CD4-positive, alpha-beta T cell treated with Interleukin-15 for 4 hours (primary cell): ENCODE data around the gene NADSYN1.
"Not testable (repeated sequence)": the region's sequence is repeated elsewhere in the genome, so short reads cannot be mapped to it uniquely, and the experiment has no call there.

ENCODE experiments used
- DNase-seq: peaks from one replicate; pipeline ENCODE4 v3.0.0-alpha.2; 2020; ENCODE audit warnings: low spot score

The NADSYN1 gene

DNA sequence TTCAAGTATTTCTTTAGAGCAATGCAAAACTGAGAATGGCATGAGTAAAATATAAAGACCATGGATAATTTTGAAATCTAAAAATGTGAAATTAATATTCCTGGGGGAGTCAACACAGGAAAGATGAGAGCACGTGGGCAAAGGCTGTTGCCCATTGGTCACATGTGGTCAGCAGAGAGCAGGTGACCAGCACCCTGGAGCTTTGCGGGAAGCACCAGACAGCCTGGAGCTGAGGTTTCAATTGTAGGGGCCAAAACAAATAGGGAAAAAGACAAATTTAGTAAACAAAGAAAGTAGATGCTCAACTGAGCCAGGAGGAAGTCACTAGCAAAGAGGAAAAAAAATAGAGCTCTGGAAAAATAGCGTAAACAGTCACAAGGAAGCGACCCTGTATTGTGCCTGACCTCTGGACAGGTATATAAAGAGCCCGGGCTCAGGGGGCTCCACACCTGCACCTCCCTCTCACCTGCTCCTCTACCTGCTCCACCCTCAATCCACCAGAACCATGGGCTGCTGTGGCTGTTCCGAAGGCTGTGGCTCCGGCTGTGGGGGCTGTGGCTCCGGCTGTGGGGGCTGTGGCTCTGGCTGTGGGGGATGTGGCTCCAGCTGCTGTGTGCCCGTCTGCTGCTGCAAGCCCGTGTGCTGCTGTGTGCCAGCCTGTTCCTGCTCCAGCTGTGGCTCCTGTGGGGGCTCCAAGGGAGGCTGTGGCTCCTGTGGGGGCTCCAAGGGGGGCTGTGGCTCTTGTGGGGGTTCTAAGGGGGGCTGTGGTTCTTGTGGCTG lies 74.0 kb downstream of the NADSYN1 start, which contains the start of gene KRTAP5-7:
TSS of gene KRTAP5-7 (plus strand) at position 472 of the 780 bp plus-strand sequence. CDS start at position 506, 34 bp downstream.
- not testable (repeated sequence) for DNase-seq

DNA sequence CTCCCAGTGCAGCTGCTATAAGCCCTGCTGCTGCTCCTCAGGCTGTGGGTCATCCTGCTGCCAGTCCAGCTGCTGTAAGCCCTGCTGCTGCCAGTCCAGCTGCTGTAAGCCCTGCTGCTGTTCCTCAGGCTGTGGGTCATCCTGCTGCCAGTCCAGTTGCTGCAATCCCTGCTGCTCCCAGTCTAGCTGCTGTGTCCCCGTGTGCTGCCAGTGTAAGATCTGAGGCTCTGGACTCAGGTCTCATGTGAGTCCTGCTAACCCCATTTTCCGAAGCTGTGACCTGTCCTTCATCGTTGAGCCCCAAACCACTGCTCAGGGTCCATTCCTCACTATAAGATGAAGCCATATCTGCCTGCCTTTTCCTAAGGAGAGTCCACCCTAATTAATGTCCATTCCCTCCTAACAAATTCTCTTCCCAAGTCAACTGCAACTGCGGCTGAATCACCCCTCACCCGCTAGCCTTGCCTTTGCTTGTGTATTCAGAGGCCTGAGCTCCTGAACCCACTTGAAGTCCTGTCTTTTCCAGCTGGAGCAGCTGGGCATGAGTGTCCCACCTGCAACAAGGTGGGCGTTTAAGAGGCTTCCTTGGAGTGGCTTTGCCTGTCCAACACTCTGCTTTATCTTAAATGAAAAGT lies 74.7 kb downstream of the NADSYN1 start:
- no peak for DNase-seq

DNA sequence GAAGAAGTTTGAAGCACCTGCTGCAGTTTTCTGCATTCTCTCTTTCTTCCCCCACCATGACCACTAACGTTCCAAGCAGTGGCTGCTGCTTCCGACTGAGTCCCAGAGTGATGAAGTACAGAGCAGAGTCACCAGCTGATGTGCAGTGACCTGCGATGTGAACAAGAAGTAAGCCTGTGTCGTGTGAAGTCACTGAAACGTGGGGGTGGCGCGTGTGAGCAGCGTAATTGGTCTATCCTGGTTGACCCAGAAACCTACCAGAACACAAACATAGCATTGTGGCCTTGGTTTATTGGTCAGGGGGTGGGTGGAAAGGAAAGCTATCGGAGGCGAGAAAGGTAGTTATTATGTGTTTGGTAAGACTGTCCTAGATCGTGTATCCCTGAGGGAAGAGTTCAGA lies 77.6 kb downstream of the NADSYN1 start:
- DNase-seq: no peak

- no peak for DNase-seq
These were observed 79.1 kb downstream of the NADSYN1 start for GRCh38 chr11:71532036-71532610.

- DNase-seq: not testable (repeated sequence)
These were observed 82.0 kb downstream of the NADSYN1 start for GRCh38 chr11:71534711-71535608.

- DNase-seq: no peak
These were observed 82.8 kb downstream of the NADSYN1 start for GRCh38 chr11:71535825-71536224.

GRCh38 chr11:71537537-71537936 lies 84.5 kb downstream of the NADSYN1 start:
- no peak for DNase-seq

DNA sequence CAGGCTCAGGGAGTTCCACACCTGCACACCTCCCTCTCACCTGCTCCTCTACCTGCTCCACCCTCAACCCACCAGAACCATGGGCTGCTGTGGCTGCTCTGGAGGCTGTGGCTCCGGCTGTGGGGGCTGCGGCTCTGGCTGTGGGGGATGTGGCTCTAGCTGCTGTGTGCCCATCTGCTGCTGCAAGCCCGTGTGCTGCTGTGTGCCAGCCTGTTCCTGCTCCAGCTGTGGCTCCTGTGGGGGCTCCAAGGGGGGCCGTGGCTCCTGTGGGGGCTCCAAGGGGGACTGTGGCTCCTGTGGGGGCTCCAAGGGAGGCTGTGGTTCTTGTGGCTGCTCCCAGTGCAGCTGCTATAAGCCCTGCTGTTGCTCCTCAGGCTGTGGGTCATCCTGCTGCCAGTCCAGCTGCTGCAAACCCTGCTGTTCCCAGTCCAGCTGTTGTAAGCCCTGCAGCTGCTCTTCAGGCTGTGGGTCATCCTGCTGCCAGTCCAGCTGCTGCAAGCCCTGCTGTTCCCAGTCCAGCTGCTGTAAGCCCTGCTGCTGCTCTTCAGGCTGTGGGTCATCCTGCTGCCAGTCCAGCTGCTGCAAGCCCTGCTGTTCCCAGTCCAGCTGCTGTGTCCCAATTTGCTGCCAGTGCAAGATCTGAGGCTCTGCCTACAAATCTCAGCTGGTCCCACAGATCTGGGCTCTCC lies 85.1 kb downstream of the NADSYN1 start, which contains the start of gene KRTAP5-8:
TSS of gene KRTAP5-8 (plus strand) at position 49 of the 689 bp plus-strand sequence. CDS start at position 80, 31 bp downstream.
- not testable (repeated sequence) for DNase-seq

GRCh38 chr11:71538666-71538990 lies 85.6 kb downstream of the NADSYN1 start:
- DNase-seq: no peak

- DNase-seq: no peak
These were observed 86.0 kb downstream of the NADSYN1 start for GRCh38 chr11:71539017-71539416.

- DNase-seq: not testable (repeated sequence)
These were observed 87.0 kb downstream of the NADSYN1 start for GRCh38 chr11:71539971-71540370.

DNA sequence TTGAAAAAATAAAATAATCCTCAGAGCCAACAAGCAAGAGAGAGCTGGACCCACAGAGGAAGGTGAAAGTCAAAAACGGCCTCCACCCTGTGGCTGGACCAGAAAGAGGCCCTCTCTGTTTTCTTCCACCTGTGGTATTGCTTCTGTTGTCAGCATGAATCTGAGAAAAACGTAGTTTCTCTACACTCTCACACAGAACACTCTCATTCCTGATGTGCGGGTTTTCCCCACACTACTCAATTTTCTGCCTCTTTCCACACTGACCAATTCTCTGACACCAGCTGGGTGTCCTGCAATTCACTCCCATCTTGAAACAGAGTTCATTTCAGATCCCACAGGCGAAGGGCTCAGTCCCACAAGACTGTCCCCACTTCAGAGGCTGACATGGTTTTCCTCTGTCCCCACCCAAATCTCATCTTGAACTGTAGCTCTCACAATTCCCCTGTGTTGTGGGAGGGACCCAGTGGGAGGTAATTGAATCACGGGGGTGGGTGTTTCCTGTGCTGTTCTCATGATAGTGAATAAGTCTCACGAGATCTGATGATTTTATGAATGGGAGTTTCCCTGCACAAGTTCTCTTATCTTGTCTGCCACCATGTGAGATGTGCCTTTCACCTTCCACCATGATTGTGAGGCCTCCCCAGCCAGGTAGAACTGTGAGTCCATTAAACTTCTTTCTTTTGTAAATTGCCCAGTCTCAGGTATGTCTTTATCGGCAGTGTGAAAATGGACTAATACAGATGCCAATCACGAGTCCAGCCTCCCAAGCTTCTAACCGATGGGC lies 87.7 kb downstream of the NADSYN1 start:
- not testable (repeated sequence) for DNase-seq

DNA sequence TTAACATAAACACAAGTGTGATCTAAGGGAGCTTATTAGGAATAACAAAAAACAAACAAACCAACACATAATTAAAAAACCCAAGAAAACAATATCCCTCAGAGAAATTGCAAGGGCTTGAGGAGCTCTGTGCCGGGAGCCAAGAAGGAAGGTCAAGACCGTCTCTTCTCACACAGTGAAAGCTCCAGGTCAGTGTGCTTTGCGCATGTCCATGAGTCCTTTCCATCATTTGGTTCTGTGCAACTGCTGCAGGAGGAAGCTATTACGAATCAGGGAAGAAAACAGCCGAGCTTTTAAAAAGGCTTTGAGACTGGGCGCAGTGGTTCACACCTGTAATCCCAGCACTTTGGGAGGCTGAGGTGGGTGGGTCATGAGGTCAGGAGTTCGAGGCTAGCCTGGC lies 89.4 kb downstream of the NADSYN1 start:
- no peak for DNase-seq

DNA sequence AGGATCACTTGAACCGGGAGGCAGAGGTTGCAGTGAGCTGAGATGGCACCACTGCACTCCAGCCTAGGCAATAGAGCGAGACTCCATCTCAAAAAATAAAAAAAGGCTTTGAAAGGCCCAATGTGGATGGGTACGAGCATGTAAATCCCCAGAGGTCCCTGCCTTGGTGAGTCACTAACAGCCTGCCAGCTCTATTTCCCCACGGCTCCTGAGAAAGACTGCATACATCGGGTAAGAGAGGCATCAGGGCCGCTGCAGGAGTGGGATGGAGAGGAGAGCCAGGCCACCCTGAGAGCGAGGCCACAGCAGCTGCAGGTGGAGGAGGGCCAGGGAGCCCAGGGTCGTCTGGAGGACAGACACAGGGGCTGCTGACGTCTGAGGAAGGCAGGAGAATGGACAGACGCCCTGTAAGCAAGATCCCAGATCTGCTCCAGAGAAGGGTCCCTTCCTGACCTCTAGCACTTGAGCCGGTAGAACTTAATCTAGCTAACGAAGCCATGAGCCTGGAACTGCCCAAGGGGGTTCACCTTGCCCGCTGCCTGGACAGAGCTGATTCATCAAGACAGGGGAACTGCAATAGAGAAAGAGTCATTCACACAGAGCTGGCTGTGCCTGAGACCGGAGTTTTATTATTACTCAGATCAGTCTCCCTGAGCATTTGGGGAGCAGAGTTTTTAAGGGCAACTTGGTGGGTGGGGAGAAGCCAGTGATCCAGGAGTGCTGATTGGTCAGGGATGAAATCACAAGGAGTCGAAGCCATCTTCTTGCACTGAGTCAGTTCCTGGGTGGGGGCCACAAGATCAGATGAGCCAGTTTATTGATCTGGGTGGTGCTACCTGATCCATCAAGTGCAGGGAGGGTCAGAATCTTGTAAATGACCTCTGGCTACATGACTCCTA lies 90.1 kb downstream of the NADSYN1 start:
- no peak for DNase-seq

DNA sequence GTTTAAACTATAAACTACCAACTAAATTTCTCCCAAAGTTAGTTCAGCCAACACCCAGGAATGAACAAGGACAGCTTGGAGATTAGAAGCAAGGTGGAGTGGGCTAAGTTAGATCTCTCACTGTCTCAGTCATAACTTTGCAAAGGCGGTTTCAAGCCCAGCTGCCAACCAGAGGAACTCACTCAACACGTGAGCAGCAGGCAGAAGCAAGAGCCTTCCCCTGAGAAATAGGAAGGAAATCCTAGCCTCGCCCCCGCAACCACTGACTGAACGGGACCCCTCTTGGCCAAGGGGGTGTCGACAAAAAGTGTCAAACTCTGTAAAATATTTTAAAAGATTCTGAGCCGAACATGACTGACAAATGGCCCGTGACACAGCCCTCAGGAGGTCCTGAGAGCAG lies 90.9 kb downstream of the NADSYN1 start:
- no peak for DNase-seq

DNA sequence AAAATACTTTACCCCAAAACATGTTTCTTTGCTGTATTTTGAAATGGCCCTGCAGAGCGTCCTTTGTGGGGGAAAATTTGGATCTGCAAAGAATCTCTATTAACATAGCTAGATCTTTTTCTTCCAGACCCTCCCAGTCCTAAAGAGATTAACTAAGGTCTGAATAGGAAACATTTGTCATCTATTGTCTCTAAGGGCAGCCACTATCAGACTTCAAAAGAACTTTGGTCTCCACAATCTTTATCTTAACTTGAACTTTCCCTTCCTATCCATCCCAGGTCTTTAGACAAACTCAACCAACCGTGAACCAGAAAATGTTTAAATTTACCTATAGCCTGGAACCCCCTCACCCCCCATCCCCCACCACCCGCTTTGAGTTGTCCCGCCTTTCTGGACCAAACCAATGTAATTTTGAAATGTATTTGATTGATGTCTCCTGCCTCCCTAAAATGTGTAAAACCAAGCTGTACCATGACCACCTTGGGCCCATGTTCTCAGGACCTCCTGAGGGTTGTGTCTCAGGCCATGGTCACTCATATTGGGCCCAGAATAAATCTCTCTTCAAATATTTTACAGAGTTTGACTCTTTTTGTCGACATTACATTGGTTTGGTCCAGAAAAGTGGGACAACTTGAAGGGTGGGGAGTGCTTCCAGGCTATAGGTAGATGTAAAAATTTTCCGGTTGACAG lies 91.7 kb downstream of the NADSYN1 start:
- DNase-seq: no peak

GRCh38 chr11:71545405-71545966 lies 92.5 kb downstream of the NADSYN1 start:
- DNase-seq: no peak

- no peak for DNase-seq
These were observed 95.1 kb downstream of the NADSYN1 start, which contains the start of gene KRTAP5-9 for GRCh38 chr11:71548120-71548519. Gene KRTAP5-9, plus strand, starts transcription at chr11:71548420. Its CDS starts 238 bp downstream, at chr11:71548658.
